Fibroblast of lung (primary cell): ENCODE data around the gene CORO2A.

Source experiments
- EZH2 ChIP-seq: IDR thresholded peaks from 2 replicates; pipeline ENCODE4 v1.5.1; 2012; ENCODE audit warnings: low read length, control low read depth, mild to moderate bottlenecking; ENCODE audit errors: missing control alignments
- TF ChIP-seq, protein P1 (sequence below), 2 donors: IDR thresholded peaks in 1 of 2; conservative IDR thresholded peaks in 1 of 2; 1 replicate in 1 of 2; 2 replicates in 1 of 2; pipeline ENCODE4 v1.5.1; 2011 to 2012; ENCODE audit warnings: low read length in 2 of 2, control low read depth in 1 of 2, inconsistent platforms in 1 of 2, low read depth in 1 of 2, mild to moderate bottlenecking in 1 of 2

GRCh38 chr9:98220911-98221310, 28.5 kb upstream of the CORO2A start:
- TF ChIP-seq, protein P1, sequence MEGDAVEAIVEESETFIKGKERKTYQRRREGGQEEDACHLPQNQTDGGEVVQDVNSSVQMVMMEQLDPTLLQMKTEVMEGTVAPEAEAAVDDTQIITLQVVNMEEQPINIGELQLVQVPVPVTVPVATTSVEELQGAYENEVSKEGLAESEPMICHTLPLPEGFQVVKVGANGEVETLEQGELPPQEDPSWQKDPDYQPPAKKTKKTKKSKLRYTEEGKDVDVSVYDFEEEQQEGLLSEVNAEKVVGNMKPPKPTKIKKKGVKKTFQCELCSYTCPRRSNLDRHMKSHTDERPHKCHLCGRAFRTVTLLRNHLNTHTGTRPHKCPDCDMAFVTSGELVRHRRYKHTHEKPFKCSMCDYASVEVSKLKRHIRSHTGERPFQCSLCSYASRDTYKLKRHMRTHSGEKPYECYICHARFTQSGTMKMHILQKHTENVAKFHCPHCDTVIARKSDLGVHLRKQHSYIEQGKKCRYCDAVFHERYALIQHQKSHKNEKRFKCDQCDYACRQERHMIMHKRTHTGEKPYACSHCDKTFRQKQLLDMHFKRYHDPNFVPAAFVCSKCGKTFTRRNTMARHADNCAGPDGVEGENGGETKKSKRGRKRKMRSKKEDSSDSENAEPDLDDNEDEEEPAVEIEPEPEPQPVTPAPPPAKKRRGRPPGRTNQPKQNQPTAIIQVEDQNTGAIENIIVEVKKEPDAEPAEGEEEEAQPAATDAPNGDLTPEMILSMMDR (conservative IDR thresholded peaks at IDR 0.05 in 1 of 2, IDR thresholded peaks at IDR 0.05 in 1 of 2; ENCODE audit: low read depth in 1 of 2, low read length in 2 of 2), result no peak
- TF ChIP-seq EZH2, result no peak
